C4-2B (cell line): ENCODE measurements around the gene CSTA.

Experiments used
- ZFX ChIP-seq: fragments of 450-650 bp; IDR thresholded peaks from 2 replicates; pipeline ENCODE4 v1.6.1; 2017
- TF ChIP-seq, protein P1 (sequence below): fragments of 450-650 bp; conservative IDR thresholded peaks from 2 replicates; pipeline ENCODE4 v1.5.1; 2017; ENCODE audit warnings: mild to moderate bottlenecking

GRCh38 chr3:122389892-122390291 is 64.8 kb downstream of the CSTA start:
- TF ChIP-seq, protein P1, sequence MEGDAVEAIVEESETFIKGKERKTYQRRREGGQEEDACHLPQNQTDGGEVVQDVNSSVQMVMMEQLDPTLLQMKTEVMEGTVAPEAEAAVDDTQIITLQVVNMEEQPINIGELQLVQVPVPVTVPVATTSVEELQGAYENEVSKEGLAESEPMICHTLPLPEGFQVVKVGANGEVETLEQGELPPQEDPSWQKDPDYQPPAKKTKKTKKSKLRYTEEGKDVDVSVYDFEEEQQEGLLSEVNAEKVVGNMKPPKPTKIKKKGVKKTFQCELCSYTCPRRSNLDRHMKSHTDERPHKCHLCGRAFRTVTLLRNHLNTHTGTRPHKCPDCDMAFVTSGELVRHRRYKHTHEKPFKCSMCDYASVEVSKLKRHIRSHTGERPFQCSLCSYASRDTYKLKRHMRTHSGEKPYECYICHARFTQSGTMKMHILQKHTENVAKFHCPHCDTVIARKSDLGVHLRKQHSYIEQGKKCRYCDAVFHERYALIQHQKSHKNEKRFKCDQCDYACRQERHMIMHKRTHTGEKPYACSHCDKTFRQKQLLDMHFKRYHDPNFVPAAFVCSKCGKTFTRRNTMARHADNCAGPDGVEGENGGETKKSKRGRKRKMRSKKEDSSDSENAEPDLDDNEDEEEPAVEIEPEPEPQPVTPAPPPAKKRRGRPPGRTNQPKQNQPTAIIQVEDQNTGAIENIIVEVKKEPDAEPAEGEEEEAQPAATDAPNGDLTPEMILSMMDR = no peak
- no peak for TF ChIP-seq ZFX
